RWPE1 (cell line): Measurements from ENCODE around the gene NXN.

Experiments
- CTCF ChIA-PET: fragments of 350-600 bp; sonication (Branson Sonifier 250); formaldehyde crosslinking; extraction: SDS; loops from one replicate; lab custom pipeline; 2021; lab: Yijun Ruan, JAX
- POLR2A ChIA-PET: fragments of 400-600 bp; formaldehyde crosslinking; extraction: SDS; loops from one replicate; lab custom pipeline; 2020; ENCODE audit warnings: antibody characterized with exemption; ENCODE audit not compliant: low non-redundant PET; lab: Yijun Ruan, JAX
- DNase-seq: peaks from one replicate; pipeline ENCODE4 v3.0.0; 2012; ENCODE audit warnings: low spot score
- H3K27ac ChIP-seq: fragments of 450-650 bp; 2 replicates; pipeline ENCODE4 v1.5.1; 2017
- CTCF ChIP-seq: fragments of 450-650 bp; conservative IDR thresholded peaks from 2 replicates; pipeline ENCODE4 v1.5.1; 2017; ENCODE audit warnings: low read depth, mild to moderate bottlenecking

NXN gene

GRCh38 chr17:896454-896853, 83.1 kb downstream of the NXN start:
- TF ChIP-seq CTCF: no peak
- H3K27ac ChIP-seq: peak overlapping the region; percentile 45
- ChIA-PET POLR2A (no interaction called here), CTCF (no interaction called here)
- no peak for DNase-seq

GRCh38 chr17:892958-893357, 86.6 kb downstream of the NXN start:
- CTCF ChIA-PET: interaction anchor here (0.6 to 0.7 kb wide), 2 partner anchors 76 to 88 kb away, joined by 4 to 5 read pairs; no protein-coding TSS in a partner anchor

DNA sequence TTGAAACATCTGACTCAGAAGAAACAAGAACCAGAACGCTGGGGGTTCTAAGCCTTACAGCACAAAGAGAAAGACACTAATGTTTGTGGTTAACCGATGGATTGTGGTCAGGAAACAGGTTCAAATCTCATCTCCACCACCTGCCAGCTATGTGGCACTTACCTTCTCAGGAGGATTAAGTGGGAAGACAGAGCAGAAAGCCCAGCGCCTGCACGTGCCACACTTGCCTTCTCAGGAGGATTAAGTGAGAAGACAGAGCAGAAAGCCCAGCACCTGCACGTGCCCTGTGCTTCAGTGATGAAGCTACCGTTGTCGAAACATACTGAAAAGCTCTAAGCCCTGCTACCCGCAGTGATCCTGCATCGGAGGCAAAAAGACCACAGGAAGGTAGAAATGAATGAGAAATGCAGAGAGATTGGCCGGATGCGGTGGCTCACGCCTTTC, 90.6 kb downstream of the NXN start:
- TF ChIP-seq CTCF: no peak
- CTCF ChIA-PET: no interaction called here
- H3K27ac ChIP-seq: peak overlapping the region; percentile 96
- no peak for DNase-seq
- POLR2A ChIA-PET: no interaction called here

More at GRCh38 chr17:892958-893357, 86.6 kb downstream of the NXN start:
- POLR2A ChIA-PET: no interaction called here
- DNase-seq: no peak
- TF ChIP-seq CTCF: no peak
- H3K27ac ChIP-seq: peak overlapping the region; percentile 27; the same call in 1 of the 2 replicates

- ChIA-PET POLR2A (no interaction called here), CTCF (interaction anchor here (0.6 kb wide), 1 partner anchor 13 kb away, joined by 3 read pairs; no protein-coding TSS in a partner anchor)
- no peak for DNase-seq
- no peak for TF ChIP-seq CTCF
- H3K27ac ChIP-seq: peak overlapping the region; percentile 96
These were observed 91.9 kb downstream of the NXN start for GRCh38 chr17:887551-888209.

GRCh38 chr17:885971-886571, 93.5 kb downstream of the NXN start:
- no peak for TF ChIP-seq CTCF
- ChIA-PET CTCF (interaction anchor here (0.7 kb wide), 1 partner anchor 105 kb away, joined by 5 read pairs; no protein-coding TSS in a partner anchor), POLR2A (no interaction called here)
- H3K27ac ChIP-seq: peak overlapping the region; percentile 96
- no peak for DNase-seq

DNA sequence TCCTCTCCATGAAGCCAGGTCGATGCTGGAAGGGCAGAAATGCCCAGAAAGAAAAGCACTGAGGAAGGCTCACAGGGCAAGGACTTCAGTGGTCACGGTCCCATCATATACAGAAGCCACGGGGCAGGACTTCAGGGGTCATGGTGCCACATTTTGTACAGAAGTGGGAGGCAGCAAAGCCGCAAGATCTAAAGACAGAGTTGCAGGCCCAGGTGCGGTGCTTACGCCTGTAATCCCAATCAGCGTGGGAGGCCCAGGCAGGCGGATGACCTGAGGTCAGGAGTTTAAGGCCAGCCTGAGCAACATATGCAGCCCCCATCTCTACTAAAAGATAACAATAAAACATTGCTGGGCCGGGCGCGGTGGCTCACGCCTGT, 96.0 kb downstream of the NXN start:
- no peak for TF ChIP-seq CTCF
- DNase-seq: no peak
- POLR2A ChIA-PET: interaction anchor here (0.6 kb wide), 1 partner anchor 44 kb away, joined by 3 read pairs; no protein-coding TSS in a partner anchor
- CTCF ChIA-PET: interaction anchor here (0.6 kb wide), 1 partner anchor 43 kb away, joined by 4 read pairs; no protein-coding TSS in a partner anchor
- peak overlapping the region; percentile 96 for H3K27ac ChIP-seq
